NCI-H128 (cell line): Measurements from ENCODE around the gene ATG2B.

Experiments
- DNase-seq: peaks from one replicate; lab custom pipeline; 2025; ENCODE audit not compliant: unreplicated experiment; lab: John Stamatoyannopoulos, UW

Gene ATG2B

GRCh38 chr14:96231526-96232130 lies 131.5 kb downstream of the ATG2B start:
- DNase-seq: no peak

GRCh38 chr14:96231056-96231455 lies 132.1 kb downstream of the ATG2B start:
- DNase-seq: no peak

- DNase-seq: no peak
Measured at GRCh38 chr14:96229315-96229714, 133.8 kb downstream of the ATG2B start.
